K562 (cell line): ENCODE data around the gene FFAR4. TPM values are rescaled to one million over a fixed set of nuclear protein-coding genes. Genes with fewer than 3 reads are reported as not detected.

Experiments
- CREB3 ChIP-seq: fragments of 450-650 bp; conservative IDR thresholded peaks from 2 replicates; pipeline ENCODE4 v1.6.1; 2016; ENCODE audit warnings: missing genetic modification characterization, low read depth, mild to moderate bottlenecking, missing compliant biosample characterization, moderate library complexity
- CSDE1 ChIP-seq, 2 experiments: fragments of 450-650 bp; IDR thresholded peaks; 2 replicates each; pipeline ENCODE4 v1.6.1; 2016; ENCODE audit warnings: mild to moderate bottlenecking in 1 of 2
- HMBOX1 ChIP-seq: sonication (generic); IDR thresholded peaks from 2 replicates; pipeline ENCODE4 v1.6.1; 2016
- MYNN ChIP-seq, 2 experiments: sonication (generic); formaldehyde crosslinking in 1 of 2; IDR thresholded peaks; 2 replicates each; pipeline versions ENCODE4 v1.5.0 to v1.6.1; 2016 to 2020; ENCODE audit warnings: antibody characterized with exemption in 1 of 2, missing genetic modification reagents in 1 of 2
- NR1H2 ChIP-seq: sonication (generic); formaldehyde crosslinking; IDR thresholded peaks from 2 replicates; pipeline ENCODE4 v1.4.0; 2020; ENCODE audit warnings: mild to moderate bottlenecking, missing genetic modification reagents
- PHF21A ChIP-seq: fragments of 450-650 bp; IDR thresholded peaks from 2 replicates; pipeline ENCODE4 v1.6.1; 2017; ENCODE audit warnings: low read depth, borderline replicate concordance
- RFX5 ChIP-seq: IDR thresholded peaks from 2 replicates; pipeline ENCODE4 v1.6.1; 2011; ENCODE audit warnings: low read depth, mild to moderate bottlenecking, improper control_type of control experiment, low read length
- RNF219 ChIP-seq: fragments of 250-450 bp; sonication (Bioruptor Pico); IDR thresholded peaks from 2 replicates; pipeline ENCODE4 v1.5.0; 2022; ENCODE audit warnings: mild to moderate bottlenecking
- SPI1 ChIP-seq: IDR thresholded peaks from 2 replicates; pipeline ENCODE4 v1.6.1; 2011; ENCODE audit warnings: low read depth, low read length, control low read depth, borderline replicate concordance
- TBP ChIP-seq: optimal IDR thresholded peaks from 2 replicates; pipeline ENCODE3; 2011; ENCODE audit warnings: low read depth, low read length, improper control_type of control experiment
- ZNF318 ChIP-seq, 2 experiments: fragments of 450-650 bp; IDR thresholded peaks; 2 replicates each; pipeline ENCODE4 v1.6.1; 2016; ENCODE audit warnings: mild to moderate bottlenecking in 2 of 2, borderline replicate concordance in 1 of 2, low read depth in 1 of 2, moderate library complexity in 1 of 2
- ZNF431 ChIP-seq: sonication (generic); formaldehyde crosslinking; IDR thresholded peaks from 2 replicates; pipeline ENCODE4 v1.8.0; 2022; ENCODE audit warnings: mild to moderate bottlenecking, missing genetic modification reagents
- ZNF511 ChIP-seq: sonication (generic); formaldehyde crosslinking; IDR thresholded peaks from 2 replicates; pipeline ENCODE4 v1.8.0; 2022; ENCODE audit warnings: mild to moderate bottlenecking, missing genetic modification reagents
- polyA plus RNA-seq, 8 experiments: library from polyadenylated mRNA; depleted of rRNA in 4 of 8; stranded (reverse) in 5 of 8; unstranded in 3 of 8; fragments of >200 nt; fragmentation: Nextera tagmentation in 2 of 8; fragmentation: Illumina TruSeq in 1 of 8; extraction: Ambion mirVana in 2 of 8; extraction: Trizol in 1 of 8; gene quantifications; 2 replicates each; pipeline versions ENCODE4 v1.2.1 to v1.2.3, GENCODE V29; 2011 to 2014; ENCODE audit warnings: inconsistent platforms in 1 of 8, missing spikeins in 1 of 8
- total RNA-seq, 7 experiments: library from RNA; depleted of rRNA in 6 of 7; stranded (reverse); fragments of >200 nt in 6 of 7; fragmentation: Illumina TruSeq in 2 of 7; extraction: Trizol in 2 of 7; gene quantifications; 2 replicates each; pipeline versions ENCODE4 v1.2.1 to v1.2.3, GENCODE V29; 2011 to 2021; ENCODE audit warnings: low replicate concordance in 1 of 7

The FFAR4 gene
- total and polyA plus RNA-seq, 9 of the 15 experiments (the other 6 are each of a cell fraction or from before 2014, with no cell fraction given), result not detected

- TF ChIP-seq ZNF318 (IDR thresholded peaks at IDR 0.05; ENCODE audit: borderline replicate concordance in 1 of 2, low read depth in 1 of 2) (no peak), CREB3 (tag) (no peak), MYNN (IDR thresholded peaks at IDR 0.05) (0 out of 2 replicates have a peak, but pooled peaks have one; percentile 30), MYNN (CRISPR knock-in tag; IDR thresholded peaks at IDR 0.05) (no peak), HMBOX1 (no peak), ZNF431 (CRISPR knock-in tag) (no peak), NR1H2 (CRISPR knock-in tag) (no peak), PHF21A (no peak), TBP (no peak), RFX5 (no peak), CSDE1 (IDR thresholded peaks at IDR 0.05) (0 out of 4 replicates have a peak, but pooled peaks of 1 of the 2 experiments have one; percentile 27), RNF219 (CRISPR knock-in tag) (no peak), ZNF511 (no peak), SPI1 (no peak)
- TF ChIP-seq, all 486 proteins: peak for 3
Measured at GRCh38 chr10:93580828-93581227, 14.4 kb downstream of the FFAR4 start (continued).
